Transverse colon (tissue), 3 donors: Measurements from ENCODE around the gene FAM13A.

Experiments used
- CTCF ChIP-seq, 5 experiments: fragments of 200-600 bp in 3 of 5; fragments of 450-650 bp in 2 of 5; sonication (generic) in 3 of 5; IDR thresholded peaks; 1 replicate in 2 of 5; 2 replicates in 3 of 5; pipeline ENCODE4 v1.5.1; 2016 to 2017; ENCODE audit warnings: antibody characterized with exemption in 5 of 5, inconsistent platforms in 3 of 5, mild to moderate bottlenecking in 2 of 5, moderate library complexity in 1 of 5
- EP300 ChIP-seq: sonication (generic); formaldehyde crosslinking; IDR thresholded peaks from one replicate; pipeline ENCODE4 v1.6.1; 2017; ENCODE audit warnings: antibody characterized with exemption, low read depth
- POLR2A ChIP-seq: fragments of 450-650 bp; IDR thresholded peaks from one replicate; pipeline ENCODE4 v1.6.1; 2016; ENCODE audit warnings: antibody characterized with exemption, mild to moderate bottlenecking, moderate library complexity

GRCh38 chr4:89067417-89067816 is 10.4 kb upstream of the FAM13A start:
- TF ChIP-seq POLR2A (no peak), CTCF (IDR thresholded peaks at IDR 0.05) (no peak), EP300 (no peak)
